Glomerular visceral epithelial cell (primary cell): Measurements from ENCODE around the gene JPT2.
"Not testable (repeated sequence)": the region's sequence is repeated elsewhere in the genome, so short reads cannot be mapped to it uniquely, and the experiment has no call there.

Experiments
- DNase-seq: peaks from one replicate; pipeline ENCODE4 v3.0.0-alpha.2; 2016; ENCODE audit errors: extremely low spot score

JPT2 gene

DNA sequence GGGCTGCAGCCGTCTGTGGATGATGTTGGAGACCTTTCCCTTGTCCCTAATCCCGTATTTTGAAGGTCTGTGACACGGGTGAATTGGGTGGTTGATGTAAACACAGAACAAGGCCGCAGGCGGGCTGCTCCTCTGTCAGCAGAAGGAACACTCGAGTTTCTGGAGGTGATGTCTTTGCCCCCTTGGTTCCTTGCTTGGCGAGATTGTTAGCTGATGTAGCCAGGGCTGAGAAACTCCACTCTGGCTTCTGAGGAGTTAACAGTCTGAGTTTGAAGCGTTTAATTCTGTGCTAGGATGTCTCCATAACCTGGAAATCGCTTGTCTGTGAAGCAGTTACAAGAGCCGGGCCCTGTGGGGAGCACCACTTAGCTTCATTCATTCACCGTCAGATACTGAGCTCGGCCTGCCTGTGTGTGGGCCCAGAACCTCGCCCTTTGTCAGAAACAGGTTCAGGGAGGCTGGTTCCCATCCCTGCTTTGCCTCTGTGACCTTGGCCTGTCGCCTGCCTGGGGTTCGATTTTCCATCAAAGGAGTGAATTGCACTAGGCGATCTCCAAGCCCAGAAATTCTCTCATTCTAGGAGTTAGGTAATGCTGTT is 29.2 kb downstream of the JPT2 start:
- no peak for DNase-seq

DNA sequence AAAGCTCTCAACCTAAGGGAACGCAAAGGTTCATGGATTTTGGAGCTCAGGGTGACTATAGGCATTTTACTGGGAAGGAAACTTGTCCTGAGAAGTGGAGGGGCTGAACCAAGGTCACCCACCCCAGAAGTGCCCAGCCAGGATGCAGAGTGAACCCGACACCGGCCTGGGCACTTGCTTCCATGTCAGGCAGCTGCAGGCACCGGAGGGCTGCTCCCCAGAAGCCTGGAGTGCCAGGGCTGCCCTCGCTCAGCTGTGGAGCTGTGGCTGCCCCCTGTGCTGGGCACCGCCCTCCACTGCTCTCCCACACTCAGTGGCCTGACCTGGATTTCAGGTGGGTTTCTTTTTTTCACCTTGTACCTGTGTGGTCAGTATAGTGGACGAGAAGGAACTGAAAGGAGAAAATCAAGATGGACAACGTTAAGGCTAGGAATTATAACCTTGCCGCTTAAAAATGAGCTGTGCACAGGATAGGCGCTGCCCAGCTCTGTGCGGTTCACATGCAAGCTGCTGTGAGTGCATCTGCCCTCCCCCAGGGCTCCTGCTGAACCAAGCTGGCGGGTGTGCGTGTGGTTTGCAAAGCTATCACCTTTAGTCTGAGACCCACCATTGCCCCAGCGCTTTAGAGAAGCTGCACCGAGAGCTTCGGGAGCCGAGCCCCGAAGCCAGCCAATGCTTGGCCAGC is 30.1 kb downstream of the JPT2 start:
- no peak for DNase-seq

DNA sequence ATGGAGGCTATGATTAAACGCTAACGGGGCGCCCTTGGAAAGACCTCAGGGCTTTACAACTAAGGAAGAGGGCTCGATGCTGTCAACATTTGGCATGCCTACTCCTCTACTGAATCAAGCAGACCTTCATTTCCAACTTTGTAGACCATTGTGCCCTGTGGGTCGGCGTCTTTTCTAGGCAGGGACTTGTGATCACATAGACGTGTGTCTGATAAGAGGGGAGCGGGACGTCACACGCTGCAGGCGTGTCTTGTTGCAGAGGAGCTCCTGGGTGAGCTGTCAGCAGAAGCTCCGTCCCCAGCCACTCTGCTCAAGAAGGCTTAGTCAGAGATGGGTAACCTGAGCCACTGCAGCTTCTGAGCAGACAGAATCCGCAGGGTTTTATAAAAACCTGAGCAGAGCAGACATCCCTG is 30.7 kb downstream of the JPT2 start:
- DNase-seq, result no peak

DNA sequence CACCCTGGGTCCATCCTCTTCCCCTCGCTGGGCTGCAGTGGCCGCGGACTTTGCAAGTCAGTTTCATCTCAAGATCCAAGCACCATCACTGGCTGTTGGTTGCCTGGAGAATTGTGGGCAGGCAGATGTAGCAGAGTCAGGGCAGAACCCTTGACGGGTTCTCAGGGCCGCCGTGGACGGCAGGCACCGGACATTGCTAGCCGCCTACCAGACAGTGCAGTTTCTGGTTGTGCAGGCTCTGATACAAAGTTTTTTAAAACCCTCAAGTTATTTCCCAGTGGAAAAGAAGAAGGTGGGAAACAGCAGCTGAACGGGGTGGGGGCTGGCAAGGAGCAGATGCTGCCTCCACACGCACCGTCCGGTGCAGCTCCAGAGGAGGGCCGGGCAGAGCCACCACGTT is 31.3 kb downstream of the JPT2 start:
- DNase-seq, result no peak

DNA sequence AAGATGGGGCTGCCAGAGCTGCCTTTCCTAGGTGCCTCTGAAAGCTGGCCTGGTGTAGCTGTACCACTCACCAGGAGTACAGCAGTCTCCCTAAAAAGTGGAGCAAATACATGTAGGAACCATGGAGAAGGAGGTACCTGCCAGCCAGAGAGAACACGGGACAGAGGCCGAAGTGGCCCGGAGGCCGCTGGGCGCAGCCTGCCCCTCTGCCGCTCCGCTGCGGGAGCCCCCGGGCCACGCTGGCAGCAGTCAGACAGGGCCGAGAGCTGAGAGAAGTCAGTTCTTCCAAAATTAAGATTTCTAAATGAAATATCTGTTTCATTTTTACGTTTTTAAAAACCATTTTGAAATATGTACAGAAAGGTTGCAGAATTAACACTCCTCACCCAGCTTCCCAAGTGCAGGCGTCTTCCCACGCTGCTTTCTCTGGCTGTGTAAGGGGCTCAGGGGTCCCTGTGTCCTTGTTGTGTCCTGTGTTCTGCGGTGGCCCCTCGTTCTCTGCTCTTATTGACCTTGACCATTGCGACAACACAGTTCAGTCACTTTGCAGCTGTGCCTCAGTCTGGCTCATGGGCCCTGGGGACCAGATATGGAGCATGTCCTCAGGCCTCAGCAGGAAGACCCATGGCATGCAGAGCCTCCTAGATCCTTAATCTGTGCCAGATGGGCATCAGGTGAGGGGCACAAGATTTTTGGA is 32.9 kb downstream of the JPT2 start:
- DNase-seq, result no peak

DNA sequence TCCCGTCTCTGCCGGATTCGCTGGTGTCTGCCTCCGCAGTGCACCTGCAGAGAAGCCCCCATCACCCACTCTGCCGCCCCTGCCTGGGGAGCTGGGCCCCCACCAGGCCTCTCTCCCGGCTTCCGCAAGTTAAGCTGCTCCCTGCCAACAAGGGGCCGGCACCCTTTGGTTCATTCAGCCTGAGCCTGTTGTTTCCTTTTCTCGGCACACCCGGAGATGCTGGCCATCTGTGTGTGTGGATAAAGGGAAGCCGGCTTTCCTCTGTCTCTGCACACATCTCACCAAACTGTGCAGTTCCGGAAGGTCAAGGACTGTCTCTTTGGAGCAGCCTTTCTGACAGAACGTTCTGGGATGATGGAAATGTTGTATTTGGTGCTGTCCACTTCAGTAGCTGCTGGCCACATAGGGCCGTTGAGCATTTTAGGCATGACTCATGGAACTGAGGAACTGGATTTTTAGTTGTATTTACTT is 34.7 kb downstream of the JPT2 start:
- DNase-seq, result no peak

DNA sequence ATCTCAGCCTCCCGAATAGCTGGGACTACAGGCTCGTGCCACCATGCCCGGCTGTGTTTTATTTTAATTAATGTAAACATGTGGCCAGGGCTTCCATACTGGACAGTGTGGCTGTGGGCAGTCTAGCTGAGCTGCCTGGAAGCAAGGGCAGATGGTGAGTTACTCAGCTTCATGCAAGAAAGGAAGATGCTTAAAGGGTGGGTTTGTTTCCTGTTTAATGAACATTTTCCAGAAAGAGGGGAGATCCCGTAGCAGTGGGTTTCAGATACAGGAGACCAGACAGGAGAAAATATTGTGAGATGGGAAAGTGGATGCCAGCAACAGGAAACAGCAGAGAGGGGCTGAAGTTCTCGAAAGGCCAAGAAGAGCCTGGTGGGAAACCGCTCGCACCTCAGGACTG is 35.3 kb downstream of the JPT2 start:
- no peak for DNase-seq

DNA sequence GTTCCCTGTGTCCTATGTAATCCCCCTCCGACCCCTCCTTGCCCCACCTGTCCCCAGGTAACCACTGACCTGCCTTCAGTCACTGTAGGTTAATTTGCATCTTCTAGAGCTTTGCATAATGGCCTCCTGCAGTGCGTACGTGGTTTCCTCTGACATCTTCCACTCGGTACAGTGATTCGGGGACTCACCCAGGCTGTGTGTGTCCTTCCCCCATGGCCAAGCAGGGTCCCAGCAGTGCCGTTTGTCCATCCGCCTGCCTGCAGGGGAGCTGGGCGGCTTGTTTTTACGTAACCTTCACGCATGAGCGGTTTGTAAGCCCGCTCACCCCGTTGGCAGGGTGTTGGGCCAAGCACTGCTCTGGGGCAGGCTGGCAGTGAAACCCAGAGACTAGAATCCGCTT is 35.9 kb downstream of the JPT2 start:
- DNase-seq, result peak; percentile 49

DNA sequence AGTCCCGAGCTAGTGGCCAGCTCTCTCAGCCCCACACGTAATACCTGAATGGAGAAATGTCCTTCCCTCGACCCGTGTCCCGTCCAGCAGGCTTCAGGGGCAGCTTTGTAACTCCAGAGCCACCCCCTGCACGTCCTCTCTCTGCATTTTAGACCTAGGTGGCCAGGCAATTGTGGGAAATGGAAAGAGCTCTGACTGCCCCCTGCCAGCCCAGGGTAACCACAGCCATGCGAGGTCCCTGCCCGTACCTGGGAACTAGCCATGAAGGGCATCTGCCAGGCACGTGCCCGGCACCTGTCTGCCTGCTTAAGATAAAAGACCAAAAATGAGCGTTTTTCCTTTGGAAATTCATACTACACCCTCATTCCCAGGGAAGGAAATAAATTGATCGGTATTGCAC is 37.1 kb downstream of the JPT2 start:
- no peak for DNase-seq

DNA sequence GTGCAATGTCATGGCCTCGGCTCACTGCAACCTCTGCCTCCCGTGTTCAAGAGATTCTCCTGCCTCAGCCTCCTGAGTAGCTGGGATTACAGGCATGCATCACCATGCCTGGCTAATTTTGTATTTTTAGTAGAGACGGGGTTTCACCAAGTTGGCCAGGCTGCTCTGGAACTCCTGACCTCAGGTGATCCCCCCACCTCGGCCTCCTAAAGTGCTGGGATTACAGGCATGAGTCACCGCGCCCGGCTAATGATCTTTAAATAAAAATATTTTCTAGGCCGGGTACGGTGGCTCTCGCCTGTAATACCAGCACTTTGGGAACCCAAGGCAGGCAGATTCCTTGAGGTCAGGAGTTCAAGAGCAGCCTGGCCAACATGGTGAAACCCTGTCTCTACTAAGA is 40.2 kb downstream of the JPT2 start:
- DNase-seq, result not testable (repeated sequence)

DNA sequence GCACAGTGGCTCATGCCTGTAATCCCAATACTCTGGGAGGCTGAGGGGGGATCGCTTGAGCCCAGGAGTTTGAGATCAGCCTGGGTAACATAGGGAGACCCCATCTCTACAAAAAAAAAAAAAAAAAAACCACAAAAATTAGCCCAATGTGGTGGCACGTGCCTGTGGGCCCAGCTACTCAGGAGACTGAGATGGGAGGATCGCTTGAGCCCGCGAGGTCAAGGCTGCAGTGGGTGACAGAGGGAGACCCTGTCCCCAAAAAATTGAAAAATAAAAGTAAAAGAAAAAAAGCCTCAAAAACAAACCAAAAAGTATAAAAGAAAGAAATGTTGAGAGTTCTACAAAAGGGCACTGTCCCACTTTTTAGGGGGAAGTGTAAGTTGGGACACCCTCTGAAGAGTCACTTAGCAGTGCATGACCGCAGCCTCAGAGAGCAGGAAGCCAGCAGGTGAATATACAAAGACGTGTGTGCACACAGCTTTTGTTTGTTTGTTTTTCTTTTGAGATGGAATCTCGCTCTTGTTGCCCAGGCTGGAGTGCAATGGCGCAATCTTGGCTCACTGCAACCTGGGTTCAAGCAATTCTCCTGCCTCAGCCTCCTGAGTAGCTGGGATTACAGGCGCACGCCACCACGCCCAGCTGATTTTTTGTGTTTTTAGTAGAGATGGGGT is 41.6 kb downstream of the JPT2 start:
- not testable (repeated sequence) for DNase-seq

DNA sequence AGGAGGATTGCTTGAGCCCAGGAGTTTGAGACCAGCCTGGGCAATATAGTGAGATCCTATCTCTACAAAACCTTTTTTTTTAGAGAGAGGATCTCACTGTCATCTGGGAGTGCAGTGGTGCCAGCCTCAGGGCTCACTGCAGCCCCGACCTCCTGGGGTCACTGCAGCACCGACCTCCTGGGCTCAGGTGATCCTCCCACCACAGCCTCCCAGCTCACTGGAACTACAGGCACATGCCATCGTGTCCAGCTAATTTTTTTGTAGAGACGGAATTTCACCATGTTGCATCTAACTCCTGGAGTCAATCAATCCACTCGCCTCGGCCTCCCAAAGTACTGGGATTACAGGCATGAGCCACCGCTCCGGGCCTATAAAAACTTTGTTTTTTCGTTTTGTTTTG is 43.3 kb downstream of the JPT2 start:
- DNase-seq, result no peak

DNA sequence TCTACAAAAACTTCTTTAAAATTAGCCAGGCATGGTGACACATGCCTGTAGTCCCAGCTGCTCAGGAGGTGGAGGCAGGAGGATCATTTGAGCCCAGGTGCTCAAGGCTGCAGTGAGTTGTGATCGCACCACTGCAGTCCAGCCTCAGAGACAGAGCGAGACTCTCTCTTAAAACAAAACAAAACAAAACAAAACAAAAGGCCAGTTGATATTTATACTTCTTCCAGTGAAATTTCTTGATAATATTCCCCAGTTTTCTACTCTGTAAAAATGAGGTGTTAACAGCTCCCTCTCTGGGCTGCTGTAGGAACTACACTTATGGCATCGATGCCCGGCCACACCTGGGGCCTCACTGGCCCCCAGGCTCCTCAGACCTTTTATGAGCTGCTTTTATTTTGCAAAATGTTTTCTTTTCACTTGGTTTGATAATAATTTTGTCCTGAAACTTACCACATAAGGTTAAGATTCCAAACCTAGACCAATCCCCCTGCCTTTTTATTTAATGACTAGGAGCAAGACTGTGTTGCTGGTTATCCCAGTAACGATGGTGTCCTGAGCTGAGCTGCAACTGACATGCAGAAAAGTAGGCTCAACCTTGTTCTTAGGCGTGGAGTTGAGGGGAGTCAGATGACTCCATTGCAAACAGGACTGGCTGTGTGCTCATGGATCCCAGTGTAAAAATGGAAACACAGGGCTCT is 45.5 kb downstream of the JPT2 start:
- peak; percentile 42 for DNase-seq

DNA sequence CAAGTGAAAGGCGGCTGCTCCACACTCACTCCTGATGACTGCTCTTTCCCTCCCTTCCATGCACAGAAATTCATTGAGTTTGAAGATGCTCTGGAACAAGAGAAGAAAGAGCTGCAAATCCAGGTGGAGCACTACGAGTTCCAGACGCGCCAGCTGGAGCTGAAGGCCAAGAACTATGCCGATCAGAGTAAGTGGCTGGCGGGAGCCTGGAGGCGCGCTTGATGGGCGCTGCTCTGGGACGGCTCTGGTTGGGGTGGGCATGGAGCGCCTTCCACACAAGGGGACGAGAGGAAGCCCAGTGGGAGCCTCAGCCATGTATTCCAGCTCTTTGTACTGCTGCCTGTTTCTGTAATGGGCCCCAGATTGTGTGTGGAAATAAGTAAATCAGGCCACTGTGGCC is 46.4 kb downstream of the JPT2 start:
- no peak for DNase-seq

DNA sequence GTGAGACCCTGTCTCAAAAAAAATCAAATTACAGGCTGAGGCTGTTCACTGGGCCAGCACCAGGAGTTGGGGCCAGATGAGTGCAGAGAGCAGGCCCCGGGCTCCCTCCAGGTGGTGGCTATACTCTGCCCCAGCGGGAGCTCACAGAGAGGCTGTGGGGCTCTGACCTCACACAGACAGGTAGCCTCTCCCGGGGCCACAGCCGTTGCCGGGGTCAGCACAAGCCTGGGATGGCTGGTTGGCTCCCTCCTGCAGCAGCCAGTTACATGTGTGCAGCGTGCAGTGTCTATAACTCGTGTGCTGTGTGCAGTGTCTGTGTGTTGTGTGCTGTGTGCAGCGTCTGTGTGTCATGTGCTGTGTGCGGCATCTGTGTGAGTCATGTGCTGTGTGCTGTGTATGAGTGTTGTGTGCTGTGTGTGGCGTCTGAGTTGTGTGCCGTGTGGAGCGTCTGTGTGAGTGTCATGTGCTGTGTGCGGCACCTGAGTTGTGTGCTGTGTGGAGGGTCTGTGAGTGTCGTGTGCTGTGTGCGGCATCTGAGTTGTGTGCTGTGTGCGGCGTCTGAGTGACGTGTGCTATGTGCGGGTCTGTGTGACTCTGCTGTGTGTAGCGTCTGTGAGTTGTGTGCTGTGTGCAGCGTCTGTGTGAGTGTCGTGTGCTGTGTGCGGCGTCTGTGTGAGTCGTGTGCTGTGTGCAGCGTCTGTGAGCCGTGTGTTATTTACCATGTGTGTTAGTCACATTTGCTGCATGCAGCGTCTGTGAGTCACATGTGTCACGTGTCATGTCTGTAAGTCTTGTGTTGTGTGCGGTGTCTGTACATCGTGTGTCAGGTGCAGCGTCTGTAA is 48.8 kb downstream of the JPT2 start:
- DNase-seq, result no peak

DNA sequence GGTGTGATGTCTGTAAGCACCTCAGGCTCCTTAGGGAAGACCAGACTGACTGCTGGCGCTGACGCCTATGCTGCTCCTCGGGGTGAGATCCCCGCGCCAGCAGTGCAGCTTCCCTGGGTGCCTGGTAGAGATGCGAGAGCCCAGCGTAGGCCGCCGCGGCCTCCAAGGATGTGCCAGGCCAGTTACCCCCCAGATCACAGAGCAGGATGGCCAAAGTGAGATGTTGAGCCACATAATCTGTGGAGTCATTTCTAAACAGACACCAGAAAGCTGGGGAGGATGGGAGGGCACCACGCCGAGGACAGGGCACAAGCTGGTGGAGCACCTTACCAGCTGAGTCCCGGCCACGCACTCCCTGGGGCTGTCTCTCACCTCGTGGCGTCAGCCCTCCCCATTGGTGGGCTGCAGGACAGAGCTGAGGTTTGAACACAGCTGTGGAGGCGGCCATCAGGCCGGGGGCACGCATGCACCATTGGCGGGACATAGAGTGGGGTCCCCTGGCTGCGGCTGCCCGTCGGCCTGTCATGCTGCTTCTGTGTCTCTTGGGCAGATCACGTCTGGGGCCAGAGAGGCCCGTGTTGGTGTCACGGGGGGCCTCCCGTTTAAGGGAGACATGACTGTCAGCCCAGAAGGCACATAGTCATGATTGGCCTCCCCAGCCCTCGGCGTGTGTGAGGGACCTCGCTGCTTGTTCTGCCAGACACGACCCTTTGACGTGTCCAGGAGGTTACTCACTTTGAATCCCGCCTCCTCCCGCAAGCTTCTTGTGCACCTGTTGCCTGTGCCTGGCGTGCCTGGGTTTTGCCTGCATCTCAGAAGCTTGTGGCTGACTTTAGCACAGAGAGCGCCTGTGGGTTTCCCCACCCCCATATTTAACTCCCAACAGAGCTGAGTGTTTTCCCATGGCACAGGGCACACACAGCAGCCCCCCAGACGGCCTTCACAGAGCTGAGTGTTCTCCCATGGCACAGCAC is 49.9 kb downstream of the JPT2 start:
- no peak for DNase-seq

DNA sequence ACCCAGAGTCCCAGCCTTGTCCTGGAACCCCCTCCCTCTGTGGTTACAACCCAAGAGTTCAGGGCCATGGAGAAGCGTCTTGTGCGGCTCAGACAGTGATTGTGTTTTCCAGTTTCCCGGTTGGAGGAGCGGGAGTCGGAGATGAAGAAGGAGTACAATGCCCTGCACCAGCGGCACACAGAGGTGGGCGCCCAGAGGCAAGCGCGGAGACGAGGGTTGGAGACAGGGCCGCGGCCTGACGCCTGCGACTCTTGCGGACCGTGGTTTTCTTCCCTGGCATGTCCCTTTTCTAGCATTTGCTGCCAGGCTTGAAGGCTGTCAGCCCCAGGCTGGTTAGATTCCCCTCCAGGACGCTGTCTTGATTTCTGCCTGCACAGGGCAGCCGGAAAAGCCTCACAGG is 50.9 kb downstream of the JPT2 start:
- no peak for DNase-seq

DNA sequence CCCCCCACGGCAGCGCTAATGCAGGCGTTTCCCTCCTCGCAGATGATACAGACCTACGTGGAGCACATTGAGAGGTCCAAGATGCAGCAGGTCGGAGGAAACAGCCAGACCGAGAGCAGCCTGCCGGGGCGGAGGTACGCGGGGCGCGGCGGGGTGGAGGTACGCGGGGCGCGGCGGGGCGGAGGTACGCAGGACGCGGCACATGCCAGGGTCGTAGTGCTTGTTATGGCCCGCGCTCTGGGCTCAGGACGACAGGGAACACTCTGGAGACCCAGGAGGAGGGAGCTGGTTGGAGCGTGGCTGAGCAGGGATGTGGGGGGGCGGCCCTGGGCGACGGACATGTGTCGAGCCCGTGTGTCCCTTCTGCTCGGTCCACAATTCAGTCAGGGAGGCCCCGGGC is 51.4 kb downstream of the JPT2 start:
- DNase-seq, result no peak

DNA sequence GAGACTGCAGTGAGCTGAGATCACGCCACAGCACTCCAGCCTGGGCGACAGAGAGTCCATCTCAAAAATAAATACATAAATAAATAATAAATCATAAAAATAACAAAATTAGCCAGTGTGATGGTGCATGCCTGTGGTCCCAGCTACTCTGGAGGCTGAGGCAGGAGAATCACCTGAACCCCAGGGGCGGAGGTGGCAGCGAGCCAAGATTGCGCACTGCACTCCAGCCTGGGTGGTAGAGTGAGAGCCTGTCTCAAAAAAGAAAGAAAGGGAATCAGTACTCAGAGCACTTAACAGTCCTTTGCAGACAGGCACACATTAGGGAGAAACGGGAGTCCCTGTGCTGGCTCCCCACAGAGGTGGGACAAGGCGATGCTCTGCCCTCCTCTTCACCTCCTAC is 53.0 kb downstream of the JPT2 start:
- DNase-seq, result no peak

DNA sequence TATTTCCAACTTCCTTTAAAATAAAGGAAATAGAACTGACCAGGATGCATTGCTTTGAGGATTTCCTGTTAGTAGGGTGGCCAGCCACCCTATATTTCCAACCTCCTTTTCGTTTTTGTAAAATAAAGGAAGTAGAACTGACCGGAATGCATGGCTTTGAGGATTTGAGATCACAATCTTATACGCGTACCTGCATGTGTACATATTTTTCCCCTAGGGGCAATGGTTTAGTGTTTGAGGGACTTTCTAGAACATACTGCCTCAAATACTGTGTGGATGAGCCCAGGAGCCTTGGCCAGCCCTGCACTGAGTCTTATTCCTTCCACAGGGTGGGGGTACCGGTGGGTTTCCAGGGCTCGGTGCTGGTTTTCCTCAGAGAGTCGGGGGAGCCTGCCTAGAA is 53.5 kb downstream of the JPT2 start:
- no peak for DNase-seq
